Erythroblast (primary cell): Measurements from ENCODE around the gene TUBGCP4.
"Not testable (repeated sequence)": the region's sequence is repeated elsewhere in the genome, so short reads cannot be mapped to it uniquely, and the experiment has no call there.

Experiments used
- DNase-seq, 2 experiments: peaks; one replicate each; lab custom pipeline; 2025; lab: John Stamatoyannopoulos, UW
- GATA1 ChIP-seq: IDR thresholded peaks from 2 replicates; pipeline ENCODE4 v1.6.1; 2011; ENCODE audit warnings: low read depth, mild to moderate bottlenecking, control low read depth, low read length, moderate library complexity
- POLR2A ChIP-seq: IDR thresholded peaks from 2 replicates; pipeline ENCODE4 v1.6.1; 2011; ENCODE audit warnings: mild to moderate bottlenecking, low read length

Gene TUBGCP4

GRCh38 chr15:43376017-43376705 is 5.3 kb downstream of the TUBGCP4 start:
- TF ChIP-seq POLR2A (no peak), GATA1 (no peak)
- DNase-seq: peak; percentile 40 to 59

- DNase-seq: peak; percentile 13 to 37
- no peak for TF ChIP-seq GATA1
- no peak for TF ChIP-seq POLR2A
These were observed 7.7 kb downstream of the TUBGCP4 start for GRCh38 chr15:43378601-43379000.

- TF ChIP-seq POLR2A: no peak
- no peak for DNase-seq
These were observed 11.4 kb downstream of the TUBGCP4 start for GRCh38 chr15:43382310-43382709.

GRCh38 chr15:43383070-43383469 is 12.2 kb downstream of the TUBGCP4 start:
- no peak for TF ChIP-seq POLR2A
- TF ChIP-seq GATA1: no peak
- no peak for DNase-seq

- TF ChIP-seq GATA1 (no peak), POLR2A (no peak)
- peak in 1 of 2 experiments; percentile 44 for DNase-seq
These were observed 19.8 kb downstream of the TUBGCP4 start for GRCh38 chr15:43390723-43391122.

- DNase-seq: not testable (repeated sequence)
These were observed 22.7 kb downstream of the TUBGCP4 start for GRCh38 chr15:43393592-43393991.

GRCh38 chr15:43402255-43402654 is 31.4 kb downstream of the TUBGCP4 start:
- no peak for DNase-seq
- TF ChIP-seq POLR2A (no peak), GATA1 (no peak)

- DNase-seq: no peak
- TF ChIP-seq POLR2A: no peak
- TF ChIP-seq GATA1: no peak
These were observed 32.7 kb downstream of the TUBGCP4 start for GRCh38 chr15:43403616-43404015.

- no peak for TF ChIP-seq GATA1
- DNase-seq: no peak
These were observed 33.2 kb downstream of the TUBGCP4 start for GRCh38 chr15:43404130-43404529.

GRCh38 chr15:43406189-43406588 is 35.3 kb downstream of the TUBGCP4 start:
- TF ChIP-seq POLR2A: no peak
- no peak for TF ChIP-seq GATA1
- DNase-seq: no peak

- TF ChIP-seq GATA1 (no peak), POLR2A (no peak)
- no peak for DNase-seq
These were observed 35.9 kb downstream of the TUBGCP4 start for GRCh38 chr15:43406808-43407207.

GRCh38 chr15:43408789-43409188 is 37.9 kb downstream of the TUBGCP4 start:
- TF ChIP-seq POLR2A (peak; percentile 5), GATA1 (no peak)
- peak; percentile 40 to 54 for DNase-seq

GRCh38 chr15:43410572-43411214 is 39.8 kb downstream of the TUBGCP4 start:
- peak; percentile 82 to 85 for DNase-seq
- TF ChIP-seq GATA1 (no peak), POLR2A (no peak)

- no peak for DNase-seq
- TF ChIP-seq POLR2A (no peak), GATA1 (no peak)
These were observed 41.2 kb downstream of the TUBGCP4 start for GRCh38 chr15:43412096-43412495.

- DNase-seq: no peak
- TF ChIP-seq POLR2A (no peak), GATA1 (no peak)
These were observed 43.3 kb downstream of the TUBGCP4 start for GRCh38 chr15:43414196-43414595.

GRCh38 chr15:43420435-43420834 is 49.5 kb downstream of the TUBGCP4 start:
- no peak for DNase-seq
- TF ChIP-seq GATA1 (no peak), POLR2A (no peak)

GRCh38 chr15:43420876-43421275 is 50.0 kb downstream of the TUBGCP4 start:
- no peak for DNase-seq
- no peak for TF ChIP-seq GATA1
- TF ChIP-seq POLR2A: no peak
